Aorta (tissue), 5 donors: Measurements from ENCODE around the gene NUDT1. TPM values are rescaled to one million over a fixed set of nuclear protein-coding genes. Genes with fewer than 3 reads are reported as not detected.

ENCODE experiments used
- ATAC-seq: fragments of 200-7000 bp; cut with Tn5 transposase; one replicate; pipeline ENCODE4 v1.9.1; 2022; ENCODE audit warnings: moderate library complexity; ENCODE audit not compliant: low FRiP score
- DNase-seq, 2 donors: peaks; one replicate each; pipeline ENCODE4 v3.0.0-alpha.2; 2020
- H3K27ac ChIP-seq, 2 donors: one replicate each; pipeline ENCODE4 v1.5.1; 2013; ENCODE audit warnings: low read length in 2 of 2, mild to moderate bottlenecking in 2 of 2, moderate library complexity in 2 of 2, control low read depth in 1 of 2, inconsistent platforms in 1 of 2, low read depth in 1 of 2
- H3K27me3 ChIP-seq, 2 donors: one replicate each; pipeline ENCODE4 v1.6.1; 2013; ENCODE audit warnings: control low read depth in 1 of 2, low read length in 1 of 2, mild to moderate bottlenecking in 1 of 2, moderate library complexity in 1 of 2; ENCODE audit not compliant: insufficient read depth in 2 of 2, control insufficient read depth in 1 of 2
- H3K36me3 ChIP-seq, 2 donors: one replicate each; pipeline ENCODE4 v1.6.1; 2013; ENCODE audit warnings: control low read depth in 1 of 2, low read length in 1 of 2, mild to moderate bottlenecking in 1 of 2; ENCODE audit not compliant: insufficient read depth in 2 of 2, control insufficient read depth in 1 of 2
- H3K4me1 ChIP-seq, 2 donors: one replicate each; pipeline ENCODE4 v1.6.1; 2013; ENCODE audit warnings: low read length in 2 of 2, control low read depth in 1 of 2, mild to moderate bottlenecking in 1 of 2, moderate library complexity in 1 of 2; ENCODE audit not compliant: insufficient read depth in 2 of 2, control insufficient read depth in 1 of 2
- H3K4me3 ChIP-seq, 2 donors: one replicate each; pipeline ENCODE4 v1.5.1; 2013; ENCODE audit warnings: low read length in 2 of 2, control low read depth in 1 of 2, mild to moderate bottlenecking in 1 of 2
- H3K9me3 ChIP-seq: one replicate; pipeline ENCODE4 v1.6.1; 2013; ENCODE audit warnings: mild to moderate bottlenecking, low read length; ENCODE audit not compliant: control insufficient read depth
- WGBS, 2 donors: extraction: QIAGEN DNeasy Blood & Tissue Kit; methylation state at CpG; one replicate each; pipeline ENCODE4 v1.1.7; 2013; 5-methylcytosine and 5-hydroxymethylcytosine counted together
- intact Hi-C, 2 donors: fragments of 100-400 bp; cut with DNase I; formaldehyde crosslinking; loops; one replicate each; pipeline versions ENCODE4 v1.14.2 to v1.15.0; 2022
- polyA plus RNA-seq, 2 donors: library from polyadenylated mRNA; stranded (reverse); fragments of 200-250 nt; gene quantifications; one replicate each; pipeline ENCODE4 v1.2.3, GENCODE V29; 2013
- total RNA-seq, 2 donors: library from RNA; stranded (reverse); fragmentation: NEBNext Ultra II Directional; extraction: Animal tissue kit (Norgen Biotek cat#: 25700); gene quantifications; one replicate each; pipeline ENCODE4 v1.2.1, GENCODE V29; 2021
- donor health status: healthy with polysubstance abuse.
- donor health status: Bipolar disorder and iron deficiency.
- donor health status: DM: no; HTN: no; CAD: no.
- donor health status: DM: no; HTN: no; CAD: no.
- donor health status: DM: yes; HTN: yes; CAD: no.

Gene NUDT1
- total and polyA plus RNA-seq, 4 donors = 11.1 to 30.8 (median 16.5) TPM

DNA sequence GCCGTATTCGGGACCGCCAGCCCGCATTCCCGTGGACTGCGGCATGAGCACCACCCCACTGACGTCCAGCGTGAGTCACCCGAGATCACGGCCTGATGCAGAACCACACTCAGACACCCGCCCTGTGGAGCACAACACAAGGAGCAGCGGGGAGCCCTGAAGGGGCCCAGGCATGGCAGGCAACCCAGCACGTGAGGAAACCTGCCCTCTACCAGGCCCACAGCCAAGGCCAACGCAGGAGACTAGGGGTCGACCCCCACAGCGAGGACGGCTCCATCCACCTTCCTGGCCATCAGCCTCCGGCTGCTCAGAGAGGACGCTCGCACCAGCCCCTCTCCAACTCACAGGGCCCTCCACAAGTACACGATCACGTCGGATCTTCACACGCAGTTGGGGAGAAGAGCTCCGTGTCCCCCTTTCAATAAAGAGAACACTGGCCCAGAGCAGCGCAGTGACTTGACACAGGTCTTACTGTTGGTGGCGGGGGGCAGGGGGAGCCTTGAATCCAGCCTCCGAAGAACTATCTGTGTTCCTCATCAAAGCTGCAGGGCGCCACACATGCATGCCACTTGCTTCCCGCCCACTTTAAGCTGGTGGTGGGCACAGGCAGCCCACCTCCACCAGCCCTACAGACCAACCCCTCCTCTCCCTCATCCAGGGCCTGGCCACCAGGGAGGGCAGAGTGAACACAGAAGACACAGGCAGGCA lies 31.3 kb upstream of the NUDT1 start:
- intact Hi-C loops = loop anchor here (5.0 kb wide), 2 partner anchors 548 to 628 kb away; no protein-coding TSS in a partner anchor
- ATAC-seq = no peak
- peaks cover 0 to 4% of the 10 kb centered on the region in 2 donors for H3K36me3 ChIP-seq

DNA sequence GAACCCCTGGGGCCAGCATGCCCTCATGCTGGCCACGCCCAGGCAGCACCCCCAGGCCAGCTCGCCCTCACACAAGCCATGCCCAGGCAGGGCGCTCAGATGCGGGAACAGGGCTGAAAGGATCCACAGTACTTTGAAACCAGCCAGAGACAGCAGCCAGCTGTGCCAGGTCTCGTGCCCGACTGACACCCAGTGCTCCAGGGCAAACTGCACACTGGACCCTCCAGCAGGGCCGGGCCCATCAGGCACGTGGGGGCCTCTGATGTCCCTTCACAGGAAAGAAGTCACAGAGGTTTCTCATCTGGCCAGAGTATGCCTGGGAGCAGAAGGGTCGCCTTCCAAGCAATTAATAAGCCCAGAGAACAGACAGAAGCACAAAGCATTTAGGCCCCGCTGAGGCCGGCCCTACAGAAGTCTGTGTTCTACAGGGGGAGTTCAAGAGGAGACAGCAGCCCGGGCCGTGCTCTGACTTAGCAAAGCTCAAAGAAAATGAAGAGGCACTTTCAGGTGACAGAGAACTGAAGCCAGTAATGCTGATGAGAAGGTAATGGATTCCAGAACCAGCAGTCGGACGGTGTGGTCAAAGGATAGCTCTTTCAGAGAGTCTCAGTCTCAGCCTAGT lies 30.7 kb upstream of the NUDT1 start:
- 88 to 89% methylated on average over 15 of the region's 15 CpGs for WGBS, 2 donors
- intact Hi-C loops = loop anchor here (5.0 kb wide), 2 partner anchors 549 to 629 kb away; no protein-coding TSS in a partner anchor
- no peak for ATAC-seq
- Histone ChIP-seq H3K36me3 (peaks cover 0 to 7% of the 10 kb centered on the region in 2 donors), H3K4me1 (no peaks in the 10 kb centered on the region), H3K27ac (no peak overlapping the region), H3K27me3 (no peaks in the 10 kb centered on the region), H3K4me3 (no peak overlapping the region), H3K9me3 (no peaks in the 10 kb centered on the region)
- DNase-seq = peak in 1 of 2 donors; percentile 64

More for the DNA sequence above, 31.3 kb upstream of the NUDT1 start:
- Histone ChIP-seq H3K4me3 (no peak overlapping the region), H3K27ac (no peak overlapping the region), H3K27me3 (no peaks in the 10 kb centered on the region), H3K9me3 (no peaks in the 10 kb centered on the region), H3K4me1 (no peaks in the 10 kb centered on the region)
- WGBS, 2 donors = 92 to 94% methylated on average over 29 to 30 of the region's 30 CpGs
- peak in 1 of 2 donors; percentile 52 for DNase-seq

DNA sequence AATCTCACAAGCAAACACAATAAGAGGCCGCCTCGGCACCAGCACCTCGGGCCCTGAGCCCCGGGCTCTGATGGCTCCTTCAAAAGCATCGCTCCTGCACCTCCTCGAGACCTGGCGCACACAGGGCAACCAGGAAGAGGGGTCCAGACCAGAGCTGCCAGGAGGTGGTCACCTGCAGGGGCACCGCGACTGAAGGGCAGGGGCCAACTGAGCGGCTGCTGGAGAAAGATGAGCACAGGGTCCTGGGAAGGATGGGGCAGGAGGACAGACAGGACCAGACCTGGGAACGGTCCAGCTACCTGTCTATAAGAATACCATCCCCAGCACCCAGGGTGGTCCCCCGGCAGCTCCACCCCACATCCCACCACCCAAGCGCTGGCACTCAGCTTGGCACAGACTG lies 30.1 kb upstream of the NUDT1 start:
- intact Hi-C loops = loop anchor here (5.0 kb wide), 2 partner anchors 550 to 630 kb away; no protein-coding TSS in a partner anchor
- Histone ChIP-seq H3K27me3 (no peaks in the 10 kb centered on the region), H3K27ac (no peak overlapping the region), H3K4me3 (no peak overlapping the region), H3K4me1 (no peaks in the 10 kb centered on the region), H3K36me3 (peaks cover 0 to 8% of the 10 kb centered on the region in 2 donors), H3K9me3 (no peaks in the 10 kb centered on the region)
- WGBS, 2 donors = 92 to 94% methylated on average over 13 of the region's 13 CpGs
- DNase-seq (no peak), ATAC-seq (no peak)

DNA sequence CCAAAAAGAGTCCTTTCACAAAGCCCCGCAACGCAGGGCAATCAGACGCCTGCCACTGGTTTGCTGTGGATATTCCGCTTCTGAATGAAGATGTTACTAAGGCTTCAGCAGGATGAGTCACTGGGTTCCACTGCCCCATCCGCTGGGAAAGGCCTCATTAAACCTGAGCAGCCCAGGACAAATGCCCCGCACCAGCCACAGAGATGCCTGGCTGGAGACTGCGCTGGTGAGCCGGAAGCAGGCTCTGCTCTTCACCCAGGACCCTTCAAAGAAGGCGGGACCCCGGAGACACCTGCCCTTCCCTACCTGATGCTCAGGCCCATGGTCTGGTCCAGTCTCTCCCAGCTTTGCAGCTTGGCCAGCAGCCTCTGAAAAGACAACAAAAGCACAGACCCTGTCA lies 29.1 kb upstream of the NUDT1 start:
- Histone ChIP-seq H3K27me3 (no peaks in the 10 kb centered on the region), H3K27ac (no peak overlapping the region), H3K4me1 (no peaks in the 10 kb centered on the region), H3K4me3 (no peak overlapping the region), H3K36me3 (peaks cover 0 to 11% of the 10 kb centered on the region in 2 donors), H3K9me3 (no peaks in the 10 kb centered on the region)
- intact Hi-C loops = loop anchor here (5.0 kb wide), 2 partner anchors 551 to 631 kb away; no protein-coding TSS in a partner anchor
- 97% methylated on average over 10 of the region's 10 CpGs for WGBS, 2 donors
- ATAC-seq = no peak
- DNase-seq = no peak

DNA sequence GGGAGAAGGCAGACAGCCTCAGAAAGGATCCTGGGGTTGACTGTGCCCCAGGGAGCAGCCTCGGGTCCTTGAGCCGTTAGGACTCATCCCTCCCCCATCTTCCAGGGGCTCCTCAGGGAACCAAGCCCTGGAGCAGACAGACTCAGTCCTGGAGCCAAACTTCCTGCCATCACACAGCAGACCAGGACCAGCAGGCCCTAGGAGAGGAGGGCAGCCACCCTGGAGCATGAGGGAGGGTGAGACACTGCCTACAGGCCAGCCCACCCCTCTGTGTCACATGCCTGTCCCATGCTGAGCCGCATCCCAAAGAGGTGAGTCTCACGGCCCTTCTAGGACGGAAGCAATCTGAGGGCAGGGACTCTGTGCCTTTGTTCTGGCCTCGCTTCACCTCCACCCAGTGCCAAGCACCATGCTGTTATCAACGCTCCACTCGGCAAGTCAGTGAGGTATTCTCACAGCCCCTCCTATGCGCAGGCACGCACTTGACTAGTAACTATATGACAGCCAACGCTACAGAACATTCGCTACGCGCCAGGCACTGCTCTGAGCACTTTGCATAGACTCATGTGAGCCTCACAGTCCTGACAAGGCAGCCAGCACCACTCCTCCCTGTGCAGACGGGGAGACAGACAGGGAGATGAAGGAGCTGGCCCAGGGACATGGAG lies 28.3 kb upstream of the NUDT1 start:
- ATAC-seq (no peak), DNase-seq (peak in 1 of 2 donors; percentile 22)
- Histone ChIP-seq H3K36me3 (peaks cover 0 to 11% of the 10 kb centered on the region in 2 donors), H3K9me3 (no peaks in the 10 kb centered on the region), H3K4me3 (no peak overlapping the region), H3K27me3 (no peaks in the 10 kb centered on the region), H3K27ac (no peak overlapping the region), H3K4me1 (no peaks in the 10 kb centered on the region)
- 92% methylated on average over 15 of the region's 15 CpGs for whole genome bisulfite sequencing, 2 donors
- intact Hi-C loops = loop anchor here (5.0 kb wide), 2 partner anchors 551 to 631 kb away; no protein-coding TSS in a partner anchor

DNA sequence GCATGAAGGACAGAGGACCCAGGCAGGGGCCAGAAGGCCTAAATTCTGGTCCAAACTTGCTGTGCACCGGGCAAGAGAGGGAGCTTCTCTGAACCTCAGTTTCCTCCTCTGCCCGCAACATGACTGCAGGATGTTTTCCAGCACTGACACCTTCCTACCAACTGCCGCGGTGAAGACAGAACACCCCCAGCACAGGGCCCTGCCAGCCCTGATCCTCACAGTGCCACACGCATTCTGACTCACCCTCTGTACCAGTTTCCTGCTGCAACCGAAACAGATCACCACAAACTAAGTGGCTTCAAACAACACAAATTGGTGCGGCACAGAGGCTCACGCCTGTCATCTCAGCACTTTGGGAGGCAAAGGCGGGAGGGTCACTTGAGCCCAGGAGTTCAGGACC lies 27.4 kb upstream of the NUDT1 start:
- ATAC-seq (no peak), DNase-seq (peak in 1 of 2 donors; percentile 29)
- Histone ChIP-seq H3K27ac (no peak overlapping the region), H3K9me3 (no peaks in the 10 kb centered on the region), H3K36me3 (peaks cover 0 to 11% of the 10 kb centered on the region in 2 donors), H3K4me3 (no peak overlapping the region), H3K4me1 (no peaks in the 10 kb centered on the region), H3K27me3 (no peaks in the 10 kb centered on the region)
- WGBS, 2 donors = 93 to 94% methylated on average over 9 of the region's 9 CpGs
- intact Hi-C loops = loop anchor here (5.0 kb wide), 2 partner anchors 552 to 632 kb away; no protein-coding TSS in a partner anchor

DNA sequence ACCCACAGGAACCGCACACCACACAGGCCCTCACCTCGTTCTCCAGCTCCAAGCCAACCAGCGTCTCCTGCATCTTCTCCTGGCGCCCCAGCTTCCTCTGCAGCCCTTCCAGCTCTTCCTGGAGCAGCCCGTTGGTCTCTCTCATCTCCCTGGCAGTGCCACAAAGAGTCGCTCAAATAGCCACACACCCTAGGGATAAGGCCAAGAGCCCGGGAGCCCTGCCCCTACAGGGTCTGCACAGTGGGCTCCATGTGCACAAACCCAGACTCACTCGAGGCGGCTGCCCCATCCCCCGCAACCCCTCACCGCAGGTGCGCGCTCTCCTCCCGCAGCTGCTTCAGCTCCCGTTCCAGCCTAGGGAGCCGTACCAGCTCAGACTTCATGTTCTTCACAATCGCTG lies 26.2 kb upstream of the NUDT1 start:
- DNase-seq = no peak
- Histone ChIP-seq H3K27ac (no peak overlapping the region), H3K4me3 (no peak overlapping the region), H3K9me3 (no peaks in the 10 kb centered on the region), H3K27me3 (no peaks in the 10 kb centered on the region), H3K36me3 (peaks cover 0 to 11% of the 10 kb centered on the region in 2 donors), H3K4me1 (no peaks in the 10 kb centered on the region)
- intact Hi-C loops = no loop called here
- ATAC-seq = no peak
- WGBS, 2 donors = 96 to 98% methylated on average over 17 of the region's 17 CpGs

DNA sequence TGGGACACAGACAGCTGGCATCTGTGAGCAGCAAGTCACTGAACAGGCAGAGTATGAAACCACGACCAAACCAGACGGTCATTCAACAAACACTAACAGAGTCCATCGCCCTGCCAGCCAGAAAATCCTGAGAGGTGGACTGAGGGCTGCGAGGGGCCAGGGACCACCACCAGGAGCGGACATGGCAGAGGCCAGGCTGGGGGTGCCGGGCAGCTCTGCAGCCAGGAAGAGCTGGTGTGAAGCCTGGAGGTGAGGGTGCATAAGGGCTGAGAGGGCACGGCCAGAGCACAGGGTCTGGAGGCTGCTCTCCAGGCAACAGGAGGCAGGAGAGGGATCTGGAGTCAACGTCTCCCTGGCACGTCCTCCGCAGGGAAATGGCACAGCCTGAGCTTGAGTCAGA lies 24.8 kb upstream of the NUDT1 start:
- intact Hi-C loops = no loop called here
- ATAC-seq (no peak), DNase-seq (no peak)
- no peaks in the 10 kb centered on the region for H3K4me1 ChIP-seq
- peaks cover 0 to 11% of the 10 kb centered on the region in 2 donors for H3K36me3 ChIP-seq
- no peak overlapping the region for H3K4me3 ChIP-seq
- WGBS, 2 donors = 82 to 90% methylated on average over 10 of the region's 10 CpGs
- H3K9me3 ChIP-seq = no peaks in the 10 kb centered on the region
- no peak overlapping the region for H3K27ac ChIP-seq
- H3K27me3 ChIP-seq = no peaks in the 10 kb centered on the region
